ENCODE results near the gene PPP1R10.
"Not testable (repeated sequence)": the region's sequence is repeated elsewhere in the genome, so short reads cannot be mapped to it uniquely, and the experiment has no call there.

DNA sequence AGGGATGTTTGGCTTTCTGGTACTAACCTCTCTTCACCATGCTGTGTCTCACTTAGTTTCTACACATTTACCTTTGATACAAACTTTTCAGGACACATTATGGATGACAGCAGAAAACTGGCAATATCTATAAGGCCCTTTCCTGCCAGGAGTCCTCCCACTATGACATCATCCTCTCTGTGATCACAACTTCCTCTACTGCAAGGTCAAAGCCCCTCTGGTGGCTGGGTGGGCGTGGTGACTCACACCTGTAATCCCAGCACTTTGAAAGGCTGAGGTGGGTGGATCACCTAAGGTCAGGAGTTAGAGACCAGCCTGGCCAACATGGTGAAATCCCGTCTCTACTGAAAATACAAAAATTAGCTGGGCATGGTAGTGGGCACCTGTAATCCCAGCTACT, 49.3 kb upstream of the PPP1R10 start:
- not testable (repeated sequence) for TF ChIP-seq CTCF (IDR thresholded peaks at IDR 0.05; ENCODE audit: low read length); EZH2 (optimal IDR thresholded peaks at IDR 0.05; ENCODE audit: low read depth, low read length)
